CD14-positive monocyte (primary cell): ENCODE data around the gene NOP58. TPM values are rescaled to one million over a fixed set of nuclear protein-coding genes. Genes with fewer than 3 reads are reported as not detected.
A peak's percentile ranks its signal among the peaks of the same experiment; 100 is the strongest.

ENCODE experiments used
- DNase-seq, 3 donors: peaks; one replicate each; pipeline ENCODE4 v3.0.0-alpha.2; 2011 to 2022
- H2AFZ ChIP-seq: 2 replicates; pipeline ENCODE4 v1.6.0; 2012; ENCODE audit warnings: mild to moderate bottlenecking, low read depth, low read length, inconsistent platforms; ENCODE audit not compliant: insufficient read depth, poor library complexity, severe bottlenecking
- H3K27ac ChIP-seq, 2 donors: 1 replicate in 1 of 2; 2 replicates in 1 of 2; pipeline ENCODE4 v1.5.1; 2012 to 2013; ENCODE audit warnings: low read length in 2 of 2, control low read depth in 1 of 2, inconsistent platforms in 1 of 2, low read depth in 1 of 2, mild to moderate bottlenecking in 1 of 2
- H3K27me3 ChIP-seq, 2 donors: one replicate each; pipeline versions ENCODE4 v1.6.0 to v1.6.1; 2011 to 2013; ENCODE audit warnings: low read length in 2 of 2; ENCODE audit not compliant: control insufficient read depth in 2 of 2, insufficient read depth in 2 of 2
- H3K36me3 ChIP-seq, 2 donors: replicated peaks in 1 of 2; 1 replicate in 1 of 2; 2 replicates in 1 of 2; pipeline versions ENCODE4 v1.5.1 to v1.6.1; 2012 to 2013; ENCODE audit warnings: low read length in 2 of 2, control low read depth in 1 of 2, inconsistent platforms in 1 of 2, mild to moderate bottlenecking in 1 of 2; ENCODE audit not compliant: insufficient read depth in 2 of 2, control insufficient read depth in 1 of 2
- H3K4me1 ChIP-seq, 2 donors: 1 replicate in 1 of 2; 2 replicates in 1 of 2; pipeline versions ENCODE4 v1.5.1 to v1.6.1; 2012 to 2013; ENCODE audit warnings: low read length in 2 of 2, control low read depth in 1 of 2, inconsistent platforms in 1 of 2, mild to moderate bottlenecking in 1 of 2, moderate library complexity in 1 of 2; ENCODE audit not compliant: insufficient read depth in 2 of 2, control insufficient read depth in 1 of 2
- H3K4me2 ChIP-seq: replicated peaks from 2 replicates; pipeline ENCODE3; 2012; ENCODE audit warnings: low read length, moderate library complexity, mild to moderate bottlenecking; ENCODE audit not compliant: poor library complexity, severe bottlenecking; ENCODE audit errors: extremely low read depth
- H3K4me3 ChIP-seq, 3 experiments: fragments of 200-600 bp in 1 of 3; sonication (generic) in 1 of 3; replicated peaks in 1 of 3; 1 replicate in 2 of 3; 2 replicates in 1 of 3; pipeline ENCODE4 v1.5.1; 2011 to 2013; ENCODE audit warnings: low read length in 3 of 3, mild to moderate bottlenecking in 3 of 3, control low read depth in 2 of 3, low read depth in 2 of 3, inconsistent platforms in 1 of 3, moderate library complexity in 1 of 3
- H3K79me2 ChIP-seq: 2 replicates; pipeline ENCODE4 v1.6.0; 2012; ENCODE audit warnings: mild to moderate bottlenecking, control low read depth, inconsistent platforms, low read length, moderate library complexity; ENCODE audit not compliant: insufficient read depth
- H3K9ac ChIP-seq: 2 replicates; pipeline ENCODE4 v1.6.0; 2017; ENCODE audit warnings: low read length, mild to moderate bottlenecking; ENCODE audit not compliant: insufficient read depth, poor library complexity, severe bottlenecking
- H3K9me3 ChIP-seq, 2 donors: replicated peaks in 1 of 2; 1 replicate in 1 of 2; 2 replicates in 1 of 2; pipeline versions ENCODE4 v1.5.1 to v1.6.1; 2012 to 2013; ENCODE audit warnings: low read length in 2 of 2, control low read depth in 1 of 2; ENCODE audit not compliant: control insufficient read depth in 1 of 2, insufficient read depth in 1 of 2
- H4K20me1 ChIP-seq: 2 replicates; pipeline ENCODE4 v1.6.0; 2012; ENCODE audit warnings: mild to moderate bottlenecking, low read length, control low read depth, moderate library complexity; ENCODE audit not compliant: insufficient read depth
- H3K27ac Mint-ChIP-seq, 7 donors: one replicate each; pipeline ENCODE4 v1.8.0; 2020; ENCODE audit warnings: mild to moderate bottlenecking in 7 of 7, mixed read lengths in 7 of 7, moderate library complexity in 6 of 7, inconsistent platforms in 2 of 7
- H3K27me3 Mint-ChIP-seq, 3 donors: one replicate each; pipeline ENCODE4 v1.8.0; 2021 to 2022; ENCODE audit warnings: low read depth in 3 of 3, mild to moderate bottlenecking in 3 of 3, mixed read lengths in 3 of 3, moderate library complexity in 3 of 3, inconsistent platforms in 1 of 3
- H3K36me3 Mint-ChIP-seq, 2 donors: one replicate each; pipeline ENCODE4 v1.8.0; 2020; ENCODE audit warnings: mixed read lengths in 2 of 2, inconsistent platforms in 1 of 2, mild to moderate bottlenecking in 1 of 2
- H3K4me1 Mint-ChIP-seq: one replicate; pipeline ENCODE4 v1.8.0; 2020; ENCODE audit warnings: mild to moderate bottlenecking, mixed read lengths
- H3K4me3 Mint-ChIP-seq, 2 donors: one replicate each; pipeline ENCODE4 v1.8.0; 2020; ENCODE audit warnings: mild to moderate bottlenecking in 2 of 2, mixed read lengths in 2 of 2, moderate library complexity in 1 of 2
- H3K9me3 Mint-ChIP-seq, 7 donors: one replicate each; pipeline ENCODE4 v1.8.0; 2020 to 2022; ENCODE audit warnings: mixed read lengths in 7 of 7, mild to moderate bottlenecking in 6 of 7, moderate library complexity in 6 of 7, inconsistent platforms in 2 of 7
- WGBS: methylation state at CpG from one replicate; pipeline ENCODE4 v1.1.5; 2013; ENCODE audit warnings: missing lambda C conversion rate; ENCODE audit not compliant: insufficient coverage; 5-methylcytosine and 5-hydroxymethylcytosine counted together
- intact Hi-C, 2 donors: fragments of 100-400 bp; cut with micrococcal nuclease; formaldehyde crosslinking; loops; one replicate each; pipeline versions ENCODE4 v1.15.0 to v1.15.1; 2023
- polyA plus RNA-seq, 3 donors: library from polyadenylated mRNA; depleted of rRNA in 1 of 3; unstranded in 2 of 3; stranded (reverse) in 1 of 3; fragments of 300-500 nt in 2 of 3; fragments of >200 nt in 1 of 3; fragmentation: Illumina TruSeq in 2 of 3; gene quantifications; 1 replicate in 2 of 3; 2 replicates in 1 of 3; pipeline ENCODE4 v1.2.3, GENCODE V29; 2012 to 2021
- TF ChIP-seq, protein P1 (sequence below): fragments of 200-600 bp; IDR thresholded peaks from one replicate; pipeline ENCODE4 v1.8.0; 2022; ENCODE audit warnings: antibody characterized with exemption, mild to moderate bottlenecking

NOP58 gene
- polyA plus RNA-seq, 3 donors: 19.4 to 25.4 (median 22.5) TPM

DNA sequence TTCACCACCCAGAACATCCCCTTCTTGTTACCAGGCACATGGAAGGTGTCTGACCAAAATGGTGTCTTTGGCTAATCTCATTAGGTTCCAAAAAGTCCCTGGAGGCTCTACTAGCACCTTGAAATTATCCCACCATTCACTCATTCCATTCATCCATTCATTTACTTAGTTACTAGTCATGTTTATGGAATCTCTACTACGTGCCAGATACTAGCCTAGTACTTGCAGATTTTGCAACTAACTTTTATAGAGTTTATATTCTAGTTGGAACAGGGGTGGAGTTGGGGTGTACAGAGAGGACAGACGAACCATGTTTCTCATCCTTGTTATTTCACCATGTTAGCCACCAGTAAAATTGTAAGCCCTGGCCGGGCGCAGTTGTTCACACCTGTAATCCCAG is 4.0 kb upstream of the NOP58 start:
- Histone ChIP-seq H3K4me1 (peaks cover 0 to 8% of the 10 kb centered on the region in 2 donors), H3K9me3 (no peaks in the 10 kb centered on the region), H3K27ac (no peak overlapping the region), H4K20me1 (peaks cover 3% of the 10 kb centered on the region), H3K4me2 (no peak overlapping the region), H3K9ac (no peak overlapping the region), H3K4me3 (no peak overlapping the region), H2AFZ (no peak overlapping the region), H3K36me3 (no peaks in the 10 kb centered on the region), H3K27me3 (no peaks in the 10 kb centered on the region), H3K79me2 (peaks cover 10% of the 10 kb centered on the region)
- no peaks in the 10 kb centered on the region for H3K9me3 Mint-ChIP-seq
- TF ChIP-seq, protein P1, sequence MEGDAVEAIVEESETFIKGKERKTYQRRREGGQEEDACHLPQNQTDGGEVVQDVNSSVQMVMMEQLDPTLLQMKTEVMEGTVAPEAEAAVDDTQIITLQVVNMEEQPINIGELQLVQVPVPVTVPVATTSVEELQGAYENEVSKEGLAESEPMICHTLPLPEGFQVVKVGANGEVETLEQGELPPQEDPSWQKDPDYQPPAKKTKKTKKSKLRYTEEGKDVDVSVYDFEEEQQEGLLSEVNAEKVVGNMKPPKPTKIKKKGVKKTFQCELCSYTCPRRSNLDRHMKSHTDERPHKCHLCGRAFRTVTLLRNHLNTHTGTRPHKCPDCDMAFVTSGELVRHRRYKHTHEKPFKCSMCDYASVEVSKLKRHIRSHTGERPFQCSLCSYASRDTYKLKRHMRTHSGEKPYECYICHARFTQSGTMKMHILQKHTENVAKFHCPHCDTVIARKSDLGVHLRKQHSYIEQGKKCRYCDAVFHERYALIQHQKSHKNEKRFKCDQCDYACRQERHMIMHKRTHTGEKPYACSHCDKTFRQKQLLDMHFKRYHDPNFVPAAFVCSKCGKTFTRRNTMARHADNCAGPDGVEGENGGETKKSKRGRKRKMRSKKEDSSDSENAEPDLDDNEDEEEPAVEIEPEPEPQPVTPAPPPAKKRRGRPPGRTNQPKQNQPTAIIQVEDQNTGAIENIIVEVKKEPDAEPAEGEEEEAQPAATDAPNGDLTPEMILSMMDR: no peak
- intact Hi-C loops: loop anchor here in 1 of 2 donors (10.0 kb wide), 1 partner anchor 113 kb away; the partner anchor contains the start of gene BMPR2
- no peak overlapping the region for H3K27ac Mint-ChIP-seq
- WGBS: no CpG with 5 or more reads among the region's 4 CpGs
- peaks cover 0 to 5% (median 4%) of the 10 kb centered on the region in 3 donors for H3K27me3 Mint-ChIP-seq
- no peaks in the 10 kb centered on the region for H3K36me3 Mint-ChIP-seq
- H3K4me1 Mint-ChIP-seq: no peaks in the 10 kb centered on the region
- H3K4me3 Mint-ChIP-seq: no peak overlapping the region
- DNase-seq: no peak

DNA sequence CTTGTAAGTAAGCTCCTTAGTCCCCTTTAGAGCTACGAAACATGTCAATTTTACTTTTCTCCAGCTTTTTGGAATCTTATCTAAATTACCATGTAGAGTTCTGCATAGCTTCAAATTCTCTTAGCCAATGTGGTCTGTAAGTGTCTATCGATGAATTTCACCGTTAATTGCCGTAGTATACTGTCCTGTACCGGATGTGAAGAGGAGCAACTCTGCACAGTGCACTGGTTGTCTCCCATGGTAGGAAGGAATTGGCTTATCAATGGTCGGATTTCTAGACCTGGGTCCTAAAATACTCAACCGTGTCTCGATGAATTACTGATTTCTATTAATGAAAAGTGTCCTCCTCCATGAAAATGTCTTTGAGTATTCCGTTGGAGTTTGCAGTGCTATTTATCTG is 1.9 kb downstream of the NOP58 start:
- H3K27ac ChIP-seq: peak overlapping the region in 1 of 2 donors; percentile 42
- H3K9me3 ChIP-seq: no peaks in the 10 kb centered on the region
- no peaks in the 10 kb centered on the region for H3K36me3 ChIP-seq
- Mint-ChIP-seq H3K27ac (peak overlapping the region in 1 of 7 donors; percentile 58), H3K27me3 (peaks cover 0 to 2% (median 0%) of the 10 kb centered on the region in 3 donors), H3K4me3 (no peak overlapping the region), H3K36me3 (no peaks in the 10 kb centered on the region), H3K4me1 (peaks cover 15% of the 10 kb centered on the region), H3K9me3 (no peaks in the 10 kb centered on the region)
- TF ChIP-seq, protein P1: no peak
- intact Hi-C loops: loop anchor here in 1 of 2 donors (10.0 kb wide), 1 partner anchor 107 kb away; the partner anchor contains the start of gene BMPR2
- no peak overlapping the region for H3K9ac ChIP-seq
- no peak overlapping the region for H2AFZ ChIP-seq
- DNase-seq: peak in 1 of 3 donors; percentile 14
- H3K4me1 ChIP-seq: peaks cover 11 to 31% of the 10 kb centered on the region in 2 donors
- peaks cover 62% of the 10 kb centered on the region for H4K20me1 ChIP-seq
- no peaks in the 10 kb centered on the region for H3K27me3 ChIP-seq
- peak overlapping the region; percentile 85 to 97 (median 95) for H3K4me3 ChIP-seq
- 0% methylated on average over 4 of the region's 9 CpGs for WGBS
- peak overlapping the region; percentile 90 for H3K4me2 ChIP-seq
- H3K79me2 ChIP-seq: peaks cover 70% of the 10 kb centered on the region
